ENCODE data around the gene SPEM3. TPM values are rescaled to one million over a fixed set of nuclear protein-coding genes. Genes with fewer than 3 reads are reported as not detected.

Gene SPEM3
- total RNA-seq, 2 experiments from 2014 or later = not detected

DNA sequence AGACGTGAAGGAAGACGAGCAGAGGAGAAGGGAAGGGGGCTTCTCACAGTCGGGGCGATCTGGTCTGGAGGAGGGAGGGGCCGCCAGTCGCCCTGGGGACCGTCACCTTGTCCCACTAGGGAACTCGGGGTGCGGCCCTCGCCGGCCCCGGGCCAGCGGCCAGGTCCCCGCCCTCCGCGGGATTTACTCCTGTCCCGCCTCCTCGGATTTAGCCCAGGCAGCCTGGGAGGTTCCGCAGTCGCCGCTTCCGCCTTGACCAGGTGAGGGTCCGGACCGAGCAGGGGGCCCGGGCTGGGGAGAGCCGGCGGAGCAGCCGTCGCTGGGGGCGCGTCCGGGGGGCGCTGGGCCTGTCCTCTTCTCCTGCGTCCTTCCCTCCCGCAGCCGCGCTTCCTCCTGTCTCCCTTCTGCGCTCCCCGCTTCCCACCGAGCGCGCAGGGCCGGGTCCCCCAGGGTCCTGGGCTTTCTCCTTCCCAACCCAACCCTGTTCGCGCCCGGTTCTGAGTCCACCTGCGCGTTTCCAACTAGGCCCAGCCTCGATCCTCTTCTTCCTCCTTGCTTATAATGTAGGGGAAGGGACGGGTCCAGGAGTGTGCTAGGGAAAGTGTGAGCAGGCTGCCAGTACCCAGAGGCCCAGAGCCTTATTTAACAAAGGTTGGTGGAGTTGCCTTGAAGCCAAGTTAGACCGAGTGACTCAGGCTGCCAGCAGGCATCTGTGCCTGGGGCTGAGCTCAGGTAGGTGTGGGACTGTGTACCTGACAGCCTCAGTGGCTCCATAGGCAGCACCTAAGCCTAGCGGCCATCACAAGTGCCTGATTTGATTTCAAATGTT, 47.6 kb upstream of the SPEM3 start, which contains the start of gene TNK1:
TNK1 (plus strand) TSS at position 235 of the 829 bp plus-strand sequence. CDS start 1,838 bp downstream, outside the sequence.
- POLR2A ChIA-PET = no interaction called here
- no peaks in the 10 kb centered on the region for H3K9me2 ChIP-seq (ENCODE audit: insufficient read depth, low read length)
- no peak within 1 kb of the TSS for H3K4me3 ChIP-seq (ENCODE audit: low read depth, low read length, poor library complexity, severe bottlenecking)
- peaks cover 11% of the 10 kb centered on the region for H3K4me1 ChIP-seq (ENCODE audit: insufficient read depth, low read length, poor library complexity, severe bottlenecking)
- no TSS peak for BruUV-seq (replicated peaks)
- intact Hi-C loops (cut with micrococcal nuclease; ENCODE audit: unreplicated experiment) = no loop called here
- H3K79me2 ChIP-seq (ENCODE audit: insufficient read depth, low read depth, low read length) = no peaks in the 10 kb centered on the region
- no peak for DNase-seq (ENCODE audit: low spot score)
- H3K27ac ChIP-seq (ENCODE audit: low read depth, low read length, poor library complexity, severe bottlenecking) = no peak within 1 kb of the TSS
- no peak within 1 kb of the TSS for H2AFZ ChIP-seq (ENCODE audit: low read length)
- no peaks in the 10 kb centered on the region for H4K20me1 ChIP-seq (ENCODE audit: insufficient read depth, low read length)
- H3K9me3 ChIP-seq (ENCODE audit: low read length) = 0 out of 2 replicates have a peak, but pooled peaks cover 6% of the 10 kb centered on the region
- CTCF ChIA-PET (ENCODE audit: unreplicated experiment) = no interaction called here
- no peak within 1 kb of the TSS for H3K4me2 ChIP-seq (ENCODE audit: low read length)
- H3K36me3 ChIP-seq (ENCODE audit: insufficient read depth, low read length) = no peaks in the 10 kb centered on the region
- TF ChIP-seq EZH2phosphoT487 (IDR thresholded peaks at IDR 0.05; ENCODE audit: borderline replicate concordance, low read depth, low read length) = no peak
- TF ChIP-seq, protein P1, sequence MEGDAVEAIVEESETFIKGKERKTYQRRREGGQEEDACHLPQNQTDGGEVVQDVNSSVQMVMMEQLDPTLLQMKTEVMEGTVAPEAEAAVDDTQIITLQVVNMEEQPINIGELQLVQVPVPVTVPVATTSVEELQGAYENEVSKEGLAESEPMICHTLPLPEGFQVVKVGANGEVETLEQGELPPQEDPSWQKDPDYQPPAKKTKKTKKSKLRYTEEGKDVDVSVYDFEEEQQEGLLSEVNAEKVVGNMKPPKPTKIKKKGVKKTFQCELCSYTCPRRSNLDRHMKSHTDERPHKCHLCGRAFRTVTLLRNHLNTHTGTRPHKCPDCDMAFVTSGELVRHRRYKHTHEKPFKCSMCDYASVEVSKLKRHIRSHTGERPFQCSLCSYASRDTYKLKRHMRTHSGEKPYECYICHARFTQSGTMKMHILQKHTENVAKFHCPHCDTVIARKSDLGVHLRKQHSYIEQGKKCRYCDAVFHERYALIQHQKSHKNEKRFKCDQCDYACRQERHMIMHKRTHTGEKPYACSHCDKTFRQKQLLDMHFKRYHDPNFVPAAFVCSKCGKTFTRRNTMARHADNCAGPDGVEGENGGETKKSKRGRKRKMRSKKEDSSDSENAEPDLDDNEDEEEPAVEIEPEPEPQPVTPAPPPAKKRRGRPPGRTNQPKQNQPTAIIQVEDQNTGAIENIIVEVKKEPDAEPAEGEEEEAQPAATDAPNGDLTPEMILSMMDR (conservative IDR thresholded peaks at IDR 0.05; ENCODE audit: low read length) = no peak

GRCh38 chr17:7382901-7383300, 45.8 kb upstream of the SPEM3 start:
- no peak for DNase-seq (ENCODE audit: low spot score)
- Histone ChIP-seq H4K20me1 (ENCODE audit: insufficient read depth, low read length) (no peaks in the 10 kb centered on the region), H3K9me3 (ENCODE audit: low read length) (0 out of 2 replicates have a peak, but pooled peaks cover 6% of the 10 kb centered on the region), H3K79me2 (ENCODE audit: insufficient read depth, low read depth, low read length) (no peaks in the 10 kb centered on the region), H3K36me3 (ENCODE audit: insufficient read depth, low read length) (no peaks in the 10 kb centered on the region), H3K4me3 (ENCODE audit: low read depth, low read length, poor library complexity, severe bottlenecking) (no peak overlapping the region), H2AFZ (ENCODE audit: low read length) (no peak overlapping the region), H3K4me1 (ENCODE audit: insufficient read depth, low read length, poor library complexity, severe bottlenecking) (peaks cover 11% of the 10 kb centered on the region), H3K4me2 (ENCODE audit: low read length) (no peak overlapping the region), H3K27ac (ENCODE audit: low read depth, low read length, poor library complexity, severe bottlenecking) (no peak overlapping the region), H3K9me2 (ENCODE audit: insufficient read depth, low read length) (no peaks in the 10 kb centered on the region)
- ChIA-PET POLR2A (interaction anchor here (0.7 kb wide), 1 partner anchor 92 kb away, joined by 3 read pairs; no protein-coding TSS in a partner anchor), CTCF (ENCODE audit: unreplicated experiment) (no interaction called here)
- TF ChIP-seq, protein P1 (conservative IDR thresholded peaks at IDR 0.05; ENCODE audit: low read length) = no peak
- no peak for TF ChIP-seq EZH2phosphoT487 (IDR thresholded peaks at IDR 0.05; ENCODE audit: borderline replicate concordance, low read depth, low read length)
- intact Hi-C loops (cut with micrococcal nuclease; ENCODE audit: unreplicated experiment) = no loop called here
- BruUV-seq (replicated peaks) = no TSS peak

GRCh38 chr17:7383371-7383741, 45.3 kb upstream of the SPEM3 start:
- H3K79me2 ChIP-seq (ENCODE audit: insufficient read depth, low read depth, low read length) = no peaks in the 10 kb centered on the region
- H3K27ac ChIP-seq (ENCODE audit: low read depth, low read length, poor library complexity, severe bottlenecking) = no peak overlapping the region
- H2AFZ ChIP-seq (ENCODE audit: low read length) = no peak overlapping the region
- ChIA-PET POLR2A (no interaction called here), CTCF (ENCODE audit: unreplicated experiment) (no interaction called here)
- no TSS peak for BruUV-seq (replicated peaks)
- no peaks in the 10 kb centered on the region for H3K9me2 ChIP-seq (ENCODE audit: insufficient read depth, low read length)
- H3K4me3 ChIP-seq (ENCODE audit: low read depth, low read length, poor library complexity, severe bottlenecking) = peak overlapping the region; percentile 64
- H4K20me1 ChIP-seq (ENCODE audit: insufficient read depth, low read length) = no peaks in the 10 kb centered on the region
- intact Hi-C loops (cut with micrococcal nuclease; ENCODE audit: unreplicated experiment) = no loop called here
- DNase-seq (ENCODE audit: low spot score) = no peak
- H3K9me3 ChIP-seq (ENCODE audit: low read length) = 0 out of 2 replicates have a peak, but pooled peaks cover 6% of the 10 kb centered on the region
- no peaks in the 10 kb centered on the region for H3K36me3 ChIP-seq (ENCODE audit: insufficient read depth, low read length)
- peaks cover 11% of the 10 kb centered on the region for H3K4me1 ChIP-seq (ENCODE audit: insufficient read depth, low read length, poor library complexity, severe bottlenecking)
- TF ChIP-seq, protein P1 (conservative IDR thresholded peaks at IDR 0.05; ENCODE audit: low read length) = no peak
- TF ChIP-seq EZH2phosphoT487 (IDR thresholded peaks at IDR 0.05; ENCODE audit: borderline replicate concordance, low read depth, low read length) = no peak
- H3K4me2 ChIP-seq (ENCODE audit: low read length) = peak overlapping the region; percentile 72
